ENCODE data around the gene SEC11C. TPM values are rescaled to one million over a fixed set of nuclear protein-coding genes. Genes with fewer than 3 reads are reported as not detected.

Gene SEC11C
- total and polyA plus RNA-seq, 2 of the 13 experiments (the other 11 are each of a cell fraction or from before 2014, with no cell fraction given): 71.9 to 297 TPM

- in situ Hi-C loops (cut with HindIII; ENCODE audit: extremely low pct_ligation_motif_present, low pct_unique_long_range_greater_than_20kb): no loop called here
- no peak overlapping the region for H2AFZ ChIP-seq (ENCODE audit: low read length)
- no peaks in the 10 kb centered on the region for H3K9me3 ChIP-seq (ENCODE audit: low read length)
- H3K4me1 ChIP-seq (ENCODE audit: insufficient read depth, low read length): peaks cover 14% of the 10 kb centered on the region; the same call in 1 of the 2 replicates
- no peaks in the 10 kb centered on the region for H3K27me3 ChIP-seq (ENCODE audit: control insufficient read depth in 1 of 2, insufficient read depth in 2 of 2, low read length in 2 of 2)
- DNase-seq (ENCODE audit: low spot score) (no peak), FAIRE-seq (no peak), ATAC-seq (no peak)
- H3K9ac ChIP-seq (ENCODE audit: insufficient read depth, low read depth, low read length): no peak overlapping the region
- BruUV-seq (replicated peaks): no TSS peak
- intact Hi-C loops (cut with micrococcal nuclease; ENCODE audit: unreplicated experiment): loop anchor here (2.0 kb wide), 1 partner anchor 17 kb away; no protein-coding TSS in a partner anchor
- H3K4me3 ChIP-seq (replicated peaks in 1 of 3; ENCODE audit: insufficient read depth in 1 of 3, low read depth in 2 of 3, low read length in 3 of 3): no peak overlapping the region
- ChIA-PET POLR2A (no interaction called here), CTCF (ENCODE audit: low intra/inter-chr PET ratio, low total read pairs) (no interaction called here)
- TF ChIP-seq HNF1B (CRISPR knock-in tag; IDR thresholded peaks at IDR 0.05) (no peak), ZNF841 (CRISPR knock-in tag; IDR thresholded peaks at IDR 0.05; ENCODE audit: borderline replicate concordance) (no peak), MATR3 (CRISPR knock-in tag; IDR thresholded peaks at IDR 0.05) (no peak), ZSCAN20 (CRISPR knock-in tag; IDR thresholded peaks at IDR 0.05; ENCODE audit: borderline replicate concordance) (no peak), ZNF430 (CRISPR knock-in tag; IDR thresholded peaks at IDR 0.05) (no peak), ZSCAN5A (CRISPR knock-in tag; IDR thresholded peaks at IDR 0.05; ENCODE audit: borderline replicate concordance) (no peak), TGIF2 (CRISPR knock-in tag; IDR thresholded peaks at IDR 0.05) (no peak), MBD4 (IDR thresholded peaks at IDR 0.05; ENCODE audit: borderline replicate concordance, low read length) (no peak), RBAK (CRISPR knock-in tag; IDR thresholded peaks at IDR 0.05) (no peak), SRSF1 (optimal IDR thresholded peaks at IDR 0.05; ENCODE audit: low read depth, low read length) (no peak), TCF12 (IDR thresholded peaks at IDR 0.05) (no peak), TCF12 (CRISPR knock-in tag; IDR thresholded peaks at IDR 0.05) (no peak), ZNF589 (CRISPR knock-in tag; conservative IDR thresholded peaks at IDR 0.05) (no peak), ZNF354B (CRISPR knock-in tag; IDR thresholded peaks at IDR 0.05) (no peak), ZSCAN22 (CRISPR knock-in tag; IDR thresholded peaks at IDR 0.05) (no peak)
- H3K36me3 ChIP-seq (replicated peaks in 1 of 2; ENCODE audit: control insufficient read depth in 1 of 2, insufficient read depth in 2 of 2, low read length in 2 of 2): peaks cover 2 to 23% of the 10 kb centered on the region in 2 experiments; a peak in 4 of 5 replicates
- H4K20me1 ChIP-seq (ENCODE audit: insufficient read depth, low read length): no peaks in the 10 kb centered on the region
- no peaks in the 10 kb centered on the region for H3K79me2 ChIP-seq (ENCODE audit: insufficient read depth, low read length)
- WGBS (ENCODE audit: low lambda C conversion rate): 93% methylated on average over 10 of the region's 10 CpGs
- H3K27ac ChIP-seq (ENCODE audit: extremely low read length, insufficient read depth, low read length): no peak overlapping the region
- no peak overlapping the region for H3K4me2 ChIP-seq (ENCODE audit: low read depth, low read length)
These were observed 20.3 kb downstream of the SEC11C start for GRCh38 chr18:59159986-59160385.
